Loucy (cell line): Measurements from ENCODE around the gene EPN1.

Source experiments
- CTCF ChIP-seq: fragments of 200-600 bp; sonication (generic); conservative IDR thresholded peaks from 2 replicates; pipeline ENCODE4 v1.5.1; 2014; ENCODE audit warnings: mild to moderate bottlenecking, antibody characterized with exemption, low read length
- EZH2phosphoT487 ChIP-seq: fragments of 200-600 bp; IDR thresholded peaks from 2 replicates; pipeline ENCODE4 v1.6.1; 2018; ENCODE audit warnings: antibody characterized with exemption, mild to moderate bottlenecking, moderate library complexity, borderline replicate concordance

GRCh38 chr19:55650602-55651230 lies 24.3 kb upstream of the EPN1 start:
- TF ChIP-seq CTCF, result no peak
- TF ChIP-seq EZH2phosphoT487, result no peak
